ENCODE results near the gene BANK1. TPM values are rescaled to one million over a fixed set of nuclear protein-coding genes. Genes with fewer than 3 reads are reported as not detected.

BANK1 gene
- total and polyA plus RNA-seq, 2 of the 4 experiments (the other 2 are of a cell fraction): under 0.01 to 0.51 TPM

DNA sequence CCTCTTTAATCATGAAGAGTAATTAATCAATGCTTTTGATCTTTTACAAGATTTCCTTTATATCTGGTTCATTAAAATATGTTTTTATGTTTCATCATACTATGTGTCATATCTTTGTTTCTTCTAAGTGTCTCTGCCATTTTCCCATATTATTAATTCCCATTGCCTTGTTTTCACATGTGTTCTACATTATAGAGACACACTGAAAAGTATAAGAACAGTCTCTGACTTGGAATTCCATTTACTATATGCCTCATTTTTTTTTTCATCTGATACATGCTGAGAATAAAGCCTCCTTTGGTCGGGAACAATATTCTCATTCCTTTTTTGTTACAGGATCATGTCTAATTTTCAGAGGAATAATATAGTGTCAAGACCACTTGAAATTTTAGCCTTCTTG lies 4.3 kb downstream of the BANK1 start:
- Histone ChIP-seq H2AFZ (replicated peaks; ENCODE audit: low read length, poor library complexity) (no peak overlapping the region), H3K4me1 (ENCODE audit: control insufficient read depth, insufficient read depth, low read length) (no peaks in the 10 kb centered on the region), H4K8ac (ENCODE audit: low read depth in 2 of 2, low read length in 2 of 2) (no peak overlapping the region), H2AK9ac (replicated peaks; ENCODE audit: low read depth, low read length, poor library complexity) (no peak overlapping the region), H3K79me1 (ENCODE audit: low read depth in 1 of 2, low read length in 2 of 2) (no peaks in the 10 kb centered on the region), H3K9ac (ENCODE audit: low read depth, low read length) (no peak overlapping the region), H2BK15ac (ENCODE audit: low read depth, low read length) (no peak overlapping the region), H3K27me3 (ENCODE audit: control insufficient read depth, insufficient read depth, low read length) (peaks cover 4% of the 10 kb centered on the region; the same call in 1 of the 2 replicates), H3K36me3 (ENCODE audit: control insufficient read depth, insufficient read depth, low read length) (no peaks in the 10 kb centered on the region), H3K14ac (replicated peaks; ENCODE audit: low read depth, low read length) (no peak overlapping the region), H3K4me2 (ENCODE audit: low read depth, low read length) (no peak overlapping the region), H4K91ac (ENCODE audit: insufficient read depth, low read depth, low read length) (no peak overlapping the region), H3K56ac (ENCODE audit: extremely low read depth, insufficient read depth, low read length) (no peak overlapping the region), H3K9me3 (ENCODE audit: control insufficient read depth, insufficient read depth, low read length) (no peaks in the 10 kb centered on the region), H4K20me1 (ENCODE audit: insufficient read depth, low read length) (no peaks in the 10 kb centered on the region), H3K18ac (ENCODE audit: low read depth, low read length) (no peak overlapping the region), H2AK5ac (ENCODE audit: low read depth, low read length) (no peak overlapping the region), H2BK120ac (ENCODE audit: low read depth, low read length) (no peak overlapping the region), H3K4ac (ENCODE audit: low read depth, low read length) (no peak overlapping the region), H3K9me1 (ENCODE audit: insufficient read depth, low read length) (no peaks in the 10 kb centered on the region), H2BK5ac (ENCODE audit: low read depth, low read length, poor library complexity, severe bottlenecking) (no peak overlapping the region), H3K27ac (ENCODE audit: insufficient read depth, low read length) (no peak overlapping the region), H3K4me3 (ENCODE audit: insufficient read depth, low read depth, low read length) (no peak overlapping the region), H2BK20ac (ENCODE audit: low read depth, low read length) (no peak overlapping the region), H4K5ac (ENCODE audit: low read depth, low read length) (no peak overlapping the region), H3K23ac (ENCODE audit: low read depth, low read length) (no peak overlapping the region)
- DNase-seq: no peak
- dilution Hi-C loops (cut with HindIII; ENCODE audit: low sequenced_read_pairs, unreplicated experiment) (no loop called here), intact Hi-C loops (cut with micrococcal nuclease) (no loop called here), in situ Hi-C loops (cut with MboI; ENCODE audit: low sequenced_read_pairs) (no loop called here)
- CTCF ChIA-PET: no interaction called here
- ATAC-seq (ENCODE audit: low read depth): no peak
- WGBS, 2 experiments (ENCODE audit: extremely low coverage in 2 of 2, insufficient read length in 1 of 2): no CpG with 5 or more reads among the region's 1 CpG
- no TSS peak for BruUV-seq (replicated peaks)
- TF ChIP-seq, protein P1, sequence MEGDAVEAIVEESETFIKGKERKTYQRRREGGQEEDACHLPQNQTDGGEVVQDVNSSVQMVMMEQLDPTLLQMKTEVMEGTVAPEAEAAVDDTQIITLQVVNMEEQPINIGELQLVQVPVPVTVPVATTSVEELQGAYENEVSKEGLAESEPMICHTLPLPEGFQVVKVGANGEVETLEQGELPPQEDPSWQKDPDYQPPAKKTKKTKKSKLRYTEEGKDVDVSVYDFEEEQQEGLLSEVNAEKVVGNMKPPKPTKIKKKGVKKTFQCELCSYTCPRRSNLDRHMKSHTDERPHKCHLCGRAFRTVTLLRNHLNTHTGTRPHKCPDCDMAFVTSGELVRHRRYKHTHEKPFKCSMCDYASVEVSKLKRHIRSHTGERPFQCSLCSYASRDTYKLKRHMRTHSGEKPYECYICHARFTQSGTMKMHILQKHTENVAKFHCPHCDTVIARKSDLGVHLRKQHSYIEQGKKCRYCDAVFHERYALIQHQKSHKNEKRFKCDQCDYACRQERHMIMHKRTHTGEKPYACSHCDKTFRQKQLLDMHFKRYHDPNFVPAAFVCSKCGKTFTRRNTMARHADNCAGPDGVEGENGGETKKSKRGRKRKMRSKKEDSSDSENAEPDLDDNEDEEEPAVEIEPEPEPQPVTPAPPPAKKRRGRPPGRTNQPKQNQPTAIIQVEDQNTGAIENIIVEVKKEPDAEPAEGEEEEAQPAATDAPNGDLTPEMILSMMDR (conservative IDR thresholded peaks at IDR 0.05; ENCODE audit: low read depth, low read length): no peak
- TF ChIP-seq POLR2A (IDR thresholded peaks at IDR 0.05; ENCODE audit: low read depth, low read length): no peak
- TF ChIP-seq, protein P2, sequence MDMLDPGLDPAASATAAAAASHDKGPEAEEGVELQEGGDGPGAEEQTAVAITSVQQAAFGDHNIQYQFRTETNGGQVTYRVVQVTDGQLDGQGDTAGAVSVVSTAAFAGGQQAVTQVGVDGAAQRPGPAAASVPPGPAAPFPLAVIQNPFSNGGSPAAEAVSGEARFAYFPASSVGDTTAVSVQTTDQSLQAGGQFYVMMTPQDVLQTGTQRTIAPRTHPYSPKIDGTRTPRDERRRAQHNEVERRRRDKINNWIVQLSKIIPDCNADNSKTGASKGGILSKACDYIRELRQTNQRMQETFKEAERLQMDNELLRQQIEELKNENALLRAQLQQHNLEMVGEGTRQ (IDR thresholded peaks at IDR 0.05; ENCODE audit: low read depth, low read length): no peak
- TF ChIP-seq RAD21 (IDR thresholded peaks at IDR 0.05; ENCODE audit: low read length): no peak
- TF ChIP-seq MXI1 (IDR thresholded peaks at IDR 0.05; ENCODE audit: borderline replicate concordance, low read depth, low read length): no peak
- POLR2A ChIA-PET (ENCODE audit: unreplicated experiment): no interaction called here
